ENCODE data around the gene CIC.
"Not testable (repeated sequence)": the region's sequence is repeated elsewhere in the genome, so short reads cannot be mapped to it uniquely, and the experiment has no call there.

CIC gene

GRCh38 chr19:42335971-42336370, 66.9 kb downstream of the CIC start:
- FAIRE-seq = no peak

- FAIRE-seq = not testable (repeated sequence)
Observed at GRCh38 chr19:42339126-42339860, 70.2 kb downstream of the CIC start.

DNA sequence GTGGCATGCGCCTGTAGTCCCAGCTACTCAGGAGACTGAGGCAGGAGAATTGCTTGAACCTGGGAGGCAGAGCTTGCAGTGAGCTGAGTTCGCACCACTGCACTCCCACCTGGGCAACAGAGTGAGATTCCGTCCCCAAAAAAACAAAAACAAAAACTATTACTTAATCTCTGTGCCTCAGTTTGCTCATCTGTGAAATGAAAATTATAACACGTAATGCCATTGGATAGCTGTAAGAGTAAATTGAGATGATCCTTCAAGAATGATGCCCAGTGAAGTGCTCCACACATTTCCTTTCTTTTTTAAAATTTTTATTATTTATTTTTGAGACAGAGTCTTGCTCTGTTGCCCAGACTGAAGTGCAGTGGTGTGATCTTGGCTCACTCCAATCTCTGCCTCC, 70.9 kb downstream of the CIC start:
- not testable (repeated sequence) for FAIRE-seq

DNA sequence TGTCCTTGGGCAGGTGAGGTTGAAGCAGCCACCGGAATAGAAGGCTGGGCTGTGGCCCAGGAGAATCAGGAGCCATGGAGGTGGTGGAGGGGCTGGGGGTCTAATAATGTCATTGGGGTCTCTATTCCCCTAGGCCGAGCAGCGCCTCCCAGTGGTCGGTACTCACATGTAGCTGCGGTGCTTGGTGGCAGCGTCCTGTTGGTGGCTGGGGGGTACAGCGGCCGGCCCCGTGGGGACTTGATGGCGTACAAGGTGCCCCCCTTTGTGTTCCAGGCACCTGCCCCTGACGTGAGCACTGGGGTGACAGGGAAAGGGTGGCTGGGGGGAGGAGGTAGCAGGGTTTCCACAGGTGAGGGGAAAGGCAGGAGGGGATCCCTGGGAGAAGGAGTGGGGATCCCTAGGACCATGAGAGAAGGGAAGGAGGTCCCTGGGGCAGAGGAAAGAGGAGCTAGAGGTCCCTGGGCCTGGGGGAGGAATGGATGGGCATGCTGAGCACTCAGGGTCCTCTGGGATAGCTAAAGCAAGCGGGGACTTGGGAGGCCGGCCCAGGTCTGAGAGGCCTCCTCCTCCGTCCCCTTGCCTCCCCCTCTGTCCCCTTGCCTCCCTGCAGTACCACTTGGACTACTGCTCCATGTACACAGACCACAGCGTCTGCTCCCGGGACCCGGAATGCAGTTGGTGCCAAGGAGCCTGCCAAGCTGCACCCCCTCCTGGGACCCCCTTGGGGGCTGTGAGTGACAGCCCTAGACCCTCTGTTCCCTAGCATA, 74.5 kb downstream of the CIC start:
- FAIRE-seq = no peak

DNA sequence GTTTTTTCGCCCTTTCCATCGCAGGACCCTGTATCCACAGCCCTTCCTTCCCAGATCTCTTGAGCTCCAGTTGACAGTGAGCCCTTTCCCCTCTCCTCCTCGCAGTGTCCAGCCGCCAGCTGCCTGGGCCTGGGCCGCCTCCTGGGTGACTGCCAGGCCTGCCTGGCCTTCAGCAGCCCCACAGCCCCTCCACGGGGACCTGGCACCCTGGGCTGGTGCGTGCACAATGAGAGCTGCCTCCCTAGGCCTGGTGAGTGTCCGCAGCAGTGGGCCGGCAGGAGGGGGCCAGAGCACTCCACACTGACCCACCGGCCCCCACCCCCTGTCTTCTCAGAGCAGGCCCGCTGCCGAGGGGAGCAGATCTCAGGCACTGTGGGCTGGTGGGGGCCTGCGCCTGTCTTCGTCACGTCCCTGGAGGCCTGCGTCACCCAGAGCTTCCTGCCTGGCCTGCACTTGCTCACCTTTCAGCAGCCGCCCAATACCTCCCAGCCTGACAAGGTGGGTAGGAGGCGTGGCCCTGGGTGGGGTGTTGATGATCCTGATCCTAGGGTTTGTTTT, 75.4 kb downstream of the CIC start:
- no peak for FAIRE-seq

All from A204.1 (cell line).